NCI-H510A (cell line): ENCODE data around the gene PDXK.
"Not testable (repeated sequence)": the region's sequence is repeated elsewhere in the genome, so short reads cannot be mapped to it uniquely, and the experiment has no call there.

Experiments used
- DNase-seq: peaks from one replicate; lab custom pipeline; 2025; lab: John Stamatoyannopoulos, UW

Gene PDXK

DNA sequence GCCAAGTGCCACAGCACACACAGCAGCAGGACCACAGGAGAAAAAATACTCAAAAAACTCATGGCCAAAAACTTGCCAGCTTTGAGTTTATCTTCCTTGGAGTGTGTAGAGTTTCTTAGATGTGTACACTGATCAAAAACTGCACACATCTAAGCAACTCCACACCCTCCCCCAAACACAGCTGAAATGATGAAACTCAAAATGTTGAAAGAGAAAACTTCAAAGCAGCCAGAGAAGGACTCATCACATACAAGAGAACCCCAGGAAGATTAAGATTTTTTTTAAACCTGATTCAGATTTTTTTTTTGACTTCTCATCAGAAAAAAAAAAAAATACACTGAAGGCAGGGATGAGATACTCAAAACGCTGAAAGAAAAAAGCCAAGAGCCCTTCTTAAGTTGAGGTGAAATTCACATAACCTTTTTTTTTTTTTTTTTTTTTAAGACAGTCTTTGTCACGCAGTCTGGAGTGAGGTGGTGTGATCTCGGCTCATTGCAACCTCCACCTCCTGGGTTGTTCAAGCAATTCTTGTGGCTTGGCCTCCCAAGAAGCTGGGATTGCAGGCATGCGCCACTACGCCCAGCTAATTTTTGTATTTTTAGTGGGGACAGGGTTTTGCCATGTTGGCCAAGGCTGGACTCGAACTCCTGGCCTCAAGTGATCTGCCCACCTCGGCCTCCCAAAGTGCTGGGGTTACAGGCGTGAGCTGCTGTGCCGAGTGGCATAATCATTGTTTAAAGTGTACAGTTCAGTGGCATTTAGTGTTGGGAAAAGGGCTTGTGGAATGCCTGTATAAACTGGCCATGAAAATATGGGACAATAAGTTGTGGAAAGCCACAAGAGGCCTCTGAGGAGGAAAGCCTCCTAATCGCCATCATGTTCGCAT lies 20.9 kb upstream of the PDXK start:
- no peak for DNase-seq

DNA sequence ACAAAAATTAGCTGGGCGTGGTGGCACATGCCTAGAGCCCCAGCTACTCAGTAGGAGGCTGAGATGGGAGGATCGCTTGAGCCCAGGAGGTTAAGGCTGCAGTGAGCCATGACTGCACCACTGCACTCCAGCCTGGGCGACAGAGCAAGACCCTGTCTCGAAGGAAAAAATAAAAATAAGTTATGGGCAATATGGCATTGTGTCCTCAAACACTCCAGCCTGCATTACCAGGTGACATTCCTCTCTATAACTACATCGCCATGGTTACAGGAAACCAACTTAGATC lies 19.5 kb upstream of the PDXK start:
- not testable (repeated sequence) for DNase-seq

DNA sequence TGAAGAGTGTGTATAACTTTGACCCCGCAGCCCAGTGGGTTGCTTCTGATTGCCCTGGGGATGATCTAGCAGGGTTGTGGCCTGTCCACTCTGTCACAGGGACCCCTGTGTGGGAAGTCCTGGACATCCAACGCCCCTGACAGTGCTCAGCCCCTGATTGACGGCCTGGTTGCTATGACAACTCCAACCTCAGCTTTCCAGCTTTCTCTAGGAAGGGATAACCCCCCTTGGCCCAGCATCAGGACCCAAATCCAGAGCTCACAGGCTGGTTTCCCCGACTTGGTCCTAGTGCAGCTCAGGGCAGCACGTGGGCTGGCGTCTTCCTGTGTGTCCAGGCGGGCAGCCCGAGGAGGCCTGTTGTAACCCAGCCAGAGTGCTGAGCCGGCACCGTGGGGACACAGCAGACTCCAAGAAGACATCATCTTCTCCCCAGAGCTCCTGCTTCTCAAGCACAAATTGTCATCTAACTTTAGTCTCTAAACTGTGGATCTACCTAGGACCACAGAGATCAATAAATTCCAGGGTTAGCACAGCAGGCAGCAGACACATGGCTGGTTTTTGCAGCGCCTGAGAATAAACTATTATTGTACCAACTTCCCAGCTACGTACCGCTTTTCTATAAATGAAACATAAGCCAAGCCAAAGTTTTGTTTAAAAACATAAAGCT lies 18.9 kb upstream of the PDXK start:
- no peak for DNase-seq

DNA sequence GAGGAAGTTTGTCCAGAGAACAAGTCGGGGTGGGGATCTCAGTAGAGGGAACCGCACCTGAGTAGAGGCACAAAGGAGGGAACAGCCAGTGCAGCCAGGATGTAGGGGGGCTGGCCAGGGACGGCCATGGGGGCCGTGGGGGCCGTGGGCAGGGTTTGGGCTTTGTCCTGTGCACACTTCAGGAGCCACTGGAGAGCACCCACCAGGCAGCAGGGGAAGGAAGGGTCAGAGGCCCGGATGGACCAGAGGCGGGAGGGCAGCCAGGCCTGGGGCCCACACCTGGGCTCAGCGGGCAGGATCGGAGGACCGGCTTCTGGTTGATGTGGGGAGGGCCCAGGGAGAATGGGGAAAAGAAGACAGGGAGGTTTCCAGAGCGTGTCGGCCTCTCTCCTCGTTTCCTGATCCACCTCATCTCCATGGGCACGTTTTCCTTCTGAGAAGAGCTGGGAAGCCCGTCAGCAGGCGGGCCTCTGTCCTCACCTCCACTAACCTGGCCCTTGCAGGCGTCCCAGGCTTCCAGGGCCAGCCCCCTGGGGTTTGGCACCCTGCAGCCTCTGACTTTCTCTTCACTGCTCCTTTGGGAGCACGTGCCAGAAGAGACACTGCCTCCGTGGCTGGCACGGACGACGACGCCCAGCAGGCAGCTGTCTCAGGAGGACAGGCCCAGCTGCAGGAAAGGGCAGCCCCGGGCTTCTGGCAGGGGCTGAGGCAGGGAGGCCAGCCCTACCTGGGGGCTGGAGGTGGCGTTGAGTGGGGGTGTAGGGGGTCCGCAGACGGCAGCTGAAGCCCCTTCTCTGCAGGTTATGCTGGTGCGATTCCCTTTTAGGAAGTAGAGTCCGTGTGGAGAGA lies 16.8 kb upstream of the PDXK start:
- DNase-seq = no peak

DNA sequence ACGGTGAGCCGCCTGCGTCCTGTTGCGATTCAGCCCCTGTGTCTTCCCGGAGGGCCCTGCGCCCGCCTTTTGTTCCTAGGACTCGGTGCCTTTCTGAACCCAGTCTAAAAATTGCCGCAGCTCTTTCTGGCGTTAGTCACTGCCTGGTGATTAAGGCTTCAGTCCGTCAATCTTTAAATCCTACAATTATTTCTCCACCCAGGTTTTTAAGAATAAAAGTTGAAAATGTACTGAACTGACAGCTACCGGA lies 16.2 kb upstream of the PDXK start:
- no peak for DNase-seq

DNA sequence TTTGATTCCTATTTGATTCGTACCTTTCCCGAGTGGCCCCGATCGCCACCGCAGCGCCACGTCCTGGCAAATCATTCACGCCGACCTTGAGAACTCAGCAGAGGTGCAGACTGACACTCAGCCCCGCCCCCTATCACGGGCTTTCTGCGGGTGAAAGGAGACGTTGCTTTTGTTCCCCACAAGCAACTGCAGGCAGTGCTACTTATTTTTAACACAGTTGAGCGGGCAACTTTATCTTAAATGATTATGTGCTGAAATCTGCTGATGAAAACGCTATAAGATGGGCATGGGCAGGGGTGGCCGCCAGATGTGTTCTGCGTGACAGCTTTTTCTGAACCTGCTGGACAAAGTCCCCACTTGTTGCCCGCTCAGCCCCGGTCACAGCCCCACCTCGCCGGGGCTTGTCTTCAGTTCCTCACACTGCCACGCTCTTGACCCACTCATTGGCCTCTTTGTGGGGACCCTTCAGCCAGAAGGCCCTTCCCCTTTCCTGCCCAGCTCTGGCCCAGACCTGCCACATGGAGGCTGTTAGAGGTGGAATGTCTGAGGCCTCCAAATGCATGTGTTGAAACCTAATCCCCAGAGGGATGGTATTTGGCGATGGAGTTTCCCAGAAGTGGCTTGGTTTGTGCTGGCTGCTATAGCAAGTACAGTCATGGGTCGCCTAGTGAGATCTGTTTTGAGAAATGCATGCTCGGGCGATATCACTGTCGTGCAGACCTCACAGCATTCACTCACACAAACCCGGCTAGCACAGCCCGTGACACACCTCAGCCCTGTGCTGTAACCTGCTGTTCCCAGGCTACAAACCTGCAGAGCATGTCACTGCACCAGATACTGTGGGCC lies 15.7 kb upstream of the PDXK start:
- DNase-seq = no peak

DNA sequence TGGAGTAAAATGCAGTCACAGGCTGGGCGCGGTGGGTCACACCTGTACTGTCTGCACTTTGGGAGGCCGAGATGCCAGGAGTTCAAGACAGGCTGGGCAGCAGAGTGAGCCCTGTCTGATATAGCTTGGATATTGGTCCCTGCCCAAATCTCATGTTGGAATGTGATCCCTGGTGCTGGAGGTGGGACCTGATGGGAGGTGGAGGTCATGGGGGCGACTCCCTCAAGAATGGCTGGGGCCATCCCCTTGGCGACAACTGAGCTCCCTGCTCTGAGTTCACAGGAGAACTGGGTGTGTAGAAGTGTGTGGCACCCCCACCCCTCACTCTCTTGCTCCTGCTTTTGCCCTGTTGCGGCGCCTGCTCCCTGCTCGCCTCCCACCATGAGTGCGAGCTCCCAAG lies 11.5 kb upstream of the PDXK start:
- DNase-seq = no peak

DNA sequence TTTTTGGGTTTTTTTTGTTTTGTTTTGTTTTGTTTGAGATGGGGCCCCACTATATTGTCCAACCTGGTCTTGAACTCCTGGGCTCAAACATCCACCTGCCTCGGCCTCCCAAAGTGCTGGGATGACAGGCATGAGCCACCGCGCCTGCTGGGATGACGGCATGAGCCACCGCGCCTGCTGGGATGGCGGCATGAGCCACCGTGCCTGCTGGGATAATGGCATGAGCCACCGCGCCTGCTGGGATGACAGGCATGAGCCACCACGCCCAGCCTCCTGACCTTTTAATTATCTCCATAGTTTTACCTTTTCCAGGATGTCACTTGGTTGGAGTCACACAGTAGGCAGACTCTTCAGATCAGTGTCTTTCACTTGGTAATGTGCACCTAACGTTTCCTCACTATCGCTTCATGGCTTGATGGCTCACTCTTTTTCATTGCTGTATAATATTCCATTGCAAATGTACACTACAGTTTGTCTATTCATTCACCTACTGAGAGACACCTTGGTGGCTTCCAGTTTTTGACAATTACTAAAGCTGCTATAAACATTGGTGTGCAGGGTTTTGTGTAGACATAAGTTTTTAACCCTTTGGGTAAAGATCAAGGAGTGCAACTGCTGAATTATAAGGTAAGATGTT lies 10.1 kb upstream of the PDXK start:
- no peak for DNase-seq

DNA sequence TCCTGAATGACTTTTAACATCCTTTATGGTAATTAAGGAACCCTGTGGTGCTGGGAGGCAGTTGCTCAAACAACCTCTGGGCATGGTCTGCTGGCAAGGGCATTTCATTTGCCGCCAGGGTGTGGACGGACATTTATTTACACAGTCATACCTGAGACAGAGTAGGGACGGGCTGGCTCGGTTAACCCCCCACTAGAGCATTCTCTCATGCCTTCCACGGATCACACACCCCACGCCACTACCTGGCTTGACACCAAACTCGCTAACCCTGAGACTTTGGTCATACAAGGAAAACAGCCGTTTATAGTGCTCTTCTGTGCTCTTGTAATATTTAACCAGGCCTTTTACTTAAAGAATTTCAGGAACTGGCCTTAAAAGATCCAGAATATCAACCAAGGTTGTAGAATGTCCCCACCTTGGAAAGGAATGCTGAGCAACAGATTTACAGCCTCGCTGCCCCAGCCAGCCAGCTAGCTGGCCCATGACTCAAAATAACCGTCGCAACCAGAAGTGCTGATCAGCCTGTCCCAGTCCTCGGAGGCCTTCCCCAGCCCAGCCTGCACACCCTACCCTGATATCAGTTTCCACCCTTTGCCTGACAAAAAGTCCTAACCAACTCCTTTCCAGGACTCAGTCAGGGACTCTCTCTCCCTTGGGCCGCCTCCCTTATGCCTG lies 6.5 kb upstream of the PDXK start:
- DNase-seq = peak; percentile 49

DNA sequence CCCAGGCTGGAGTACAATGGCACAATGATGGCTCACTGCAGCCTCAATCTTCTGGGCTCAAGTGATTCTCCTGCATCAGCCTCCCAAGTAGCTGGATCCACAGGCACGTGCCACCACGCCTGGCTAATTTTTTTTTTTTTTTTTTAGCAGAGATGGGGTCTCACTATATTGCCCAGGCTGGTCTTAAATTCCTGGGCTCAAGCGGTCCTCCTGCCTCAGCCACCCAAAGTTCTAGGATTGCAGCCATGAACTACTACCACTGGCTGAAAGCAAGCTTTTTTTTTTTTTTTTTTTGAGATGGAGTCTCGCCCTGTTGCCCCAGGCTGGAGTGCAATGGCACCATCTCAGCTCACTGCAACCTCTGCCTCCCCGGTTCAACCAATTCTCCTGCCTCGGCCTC lies 5.8 kb upstream of the PDXK start:
- DNase-seq = not testable (repeated sequence)

DNA sequence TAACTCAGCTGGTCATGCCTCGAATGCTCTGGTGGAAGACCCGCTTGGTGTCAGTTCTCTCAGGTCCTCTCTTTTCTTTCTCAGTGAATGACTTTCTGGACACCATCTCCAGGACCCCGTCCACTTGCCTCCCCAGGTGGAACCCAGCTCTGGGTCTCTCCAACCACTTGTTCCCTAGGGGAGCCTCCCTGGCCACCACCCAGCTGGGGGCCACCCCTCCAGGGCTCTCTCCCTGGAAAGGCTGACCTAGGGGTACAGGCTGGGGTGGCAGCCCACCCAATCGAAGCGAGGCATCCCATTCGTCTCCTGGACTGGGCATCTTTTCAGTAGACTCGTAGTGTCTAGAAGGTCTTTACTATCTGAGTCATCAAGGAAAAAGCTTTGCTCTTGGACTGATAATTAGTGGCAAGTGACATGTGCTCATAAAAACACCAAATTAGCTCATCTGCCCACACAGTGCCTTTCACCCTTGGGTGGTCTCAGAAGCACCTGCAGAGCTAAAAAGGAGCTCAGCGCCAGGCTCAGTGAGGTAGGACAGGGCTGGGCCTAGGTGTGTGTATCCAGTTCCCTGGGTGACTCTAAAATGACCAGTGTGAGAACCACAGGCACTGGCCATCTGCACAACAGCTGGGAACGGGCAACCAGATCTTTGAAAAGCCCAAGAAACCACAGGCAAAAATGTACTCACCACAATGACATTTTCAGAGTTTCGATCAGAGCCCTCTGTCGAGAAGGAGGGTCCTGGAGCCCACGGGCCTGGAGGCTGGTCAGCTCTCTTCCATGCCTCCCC lies 2.4 kb upstream of the PDXK start:
- no peak for DNase-seq

DNA sequence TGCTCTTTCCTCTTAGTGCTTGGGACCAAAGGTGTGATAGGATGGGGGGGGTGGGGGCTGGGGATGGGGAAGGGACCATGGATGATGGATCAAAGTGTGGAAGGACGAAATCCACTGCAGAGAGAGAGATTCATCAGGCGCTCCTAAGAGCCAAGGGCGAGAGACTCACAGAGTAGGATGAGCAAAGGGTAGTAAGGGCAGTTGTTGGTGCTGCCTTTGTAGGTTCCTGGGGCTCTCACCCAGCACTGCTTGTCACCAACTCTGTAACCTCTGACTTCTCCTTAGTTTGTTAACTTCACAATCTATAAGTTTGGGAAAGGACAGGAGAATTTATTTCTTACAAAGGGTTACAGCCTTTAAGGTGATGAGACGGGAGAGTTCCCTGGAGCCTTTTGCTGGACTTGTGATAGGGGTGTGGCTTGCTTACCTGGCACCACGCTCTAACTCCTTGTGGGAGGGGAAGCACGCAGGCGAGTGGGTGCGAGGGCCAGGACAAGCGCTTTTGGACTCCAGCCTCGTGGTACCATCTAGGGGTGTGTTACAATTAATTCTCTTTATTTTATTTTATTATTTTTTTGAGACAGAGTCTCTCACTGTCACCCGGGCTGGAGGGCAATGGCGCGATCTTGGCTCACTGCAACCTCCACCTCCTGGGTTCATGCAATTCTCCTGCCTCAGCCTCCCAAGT lies 1.6 kb upstream of the PDXK start:
- no peak for DNase-seq

DNA sequence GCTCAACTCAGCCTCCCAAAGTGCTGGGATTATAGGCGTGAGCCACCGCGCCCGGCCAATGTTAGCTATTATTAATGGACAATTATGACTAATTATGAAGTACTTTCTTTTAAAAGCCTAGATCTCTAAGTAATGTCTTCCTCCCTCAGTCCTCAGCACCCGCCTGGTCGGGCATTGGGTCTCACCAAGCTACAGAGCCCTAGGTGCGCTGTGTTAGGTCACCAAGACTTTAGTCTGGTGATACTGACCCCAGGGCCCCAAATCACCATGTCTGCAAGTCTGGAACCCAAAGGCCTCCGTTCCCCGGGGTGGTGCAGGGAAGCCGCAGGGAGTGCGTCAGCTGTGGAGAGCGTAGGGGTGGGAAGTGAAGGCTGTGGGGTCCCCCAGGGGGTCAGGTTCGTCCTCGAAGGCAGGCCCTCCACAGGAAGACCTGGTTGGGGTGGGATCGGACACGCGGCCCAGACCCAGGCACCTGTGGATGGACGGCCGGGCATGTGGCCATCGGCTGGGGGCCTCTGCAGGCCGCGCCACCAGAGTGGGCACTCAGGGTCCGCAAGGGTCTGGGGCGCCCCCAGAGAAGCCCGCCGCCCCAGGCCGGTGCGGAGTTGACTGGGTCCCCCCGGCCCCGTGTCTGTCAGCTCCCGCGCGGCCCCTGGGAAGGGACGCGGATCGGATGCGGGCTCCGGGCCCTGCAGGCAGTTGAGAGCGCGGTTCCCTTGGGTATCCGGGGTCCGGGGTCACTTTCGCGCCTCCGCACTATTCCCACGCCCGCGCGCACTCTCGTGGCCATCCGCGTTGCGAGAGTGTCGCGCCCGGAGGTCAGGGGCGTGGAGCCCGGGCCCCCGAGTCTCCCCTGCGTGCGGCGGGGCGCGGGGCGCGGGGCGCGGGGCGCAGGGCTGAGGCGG lies 710 bp upstream of the PDXK start:
- no peak for DNase-seq

DNA sequence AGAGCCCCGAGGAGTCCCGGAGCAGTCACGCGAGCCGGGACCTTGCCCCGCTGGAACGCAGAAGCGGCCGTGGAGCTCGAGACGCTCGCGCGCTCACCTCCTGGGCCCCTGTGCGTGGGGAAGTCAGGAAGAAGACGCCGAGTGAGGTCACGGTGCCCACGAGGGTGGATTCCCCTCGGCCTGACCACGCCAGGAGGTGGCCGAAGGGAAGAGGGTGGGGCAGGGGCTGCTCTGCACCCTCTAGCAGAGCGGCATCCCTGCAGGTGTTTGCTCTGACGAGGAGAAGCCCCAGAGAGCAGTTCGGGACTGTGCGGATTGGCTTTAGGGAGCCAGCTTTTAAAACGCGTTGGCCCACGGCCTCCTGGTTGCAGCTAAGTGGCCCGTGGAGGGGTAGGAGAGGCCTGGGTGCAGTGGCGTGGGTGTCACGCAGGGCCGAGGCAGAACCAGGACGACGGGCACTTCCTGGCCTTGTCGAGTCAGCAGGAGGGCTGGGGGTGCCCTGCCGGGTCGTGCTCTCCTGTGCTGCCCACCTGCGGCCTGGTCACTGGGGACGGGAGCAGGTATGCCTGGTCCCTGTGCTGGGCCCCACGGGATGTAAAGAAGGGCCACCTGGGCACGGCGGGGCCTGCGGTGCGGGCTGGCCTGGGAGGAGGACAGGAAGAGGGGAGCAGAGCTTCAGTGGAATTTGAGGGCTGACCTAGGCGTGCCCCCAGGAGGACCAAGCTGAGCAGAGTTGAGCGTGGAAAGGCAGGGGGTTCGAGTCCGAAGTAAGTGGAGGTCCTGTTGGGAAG lies 1.0 kb downstream of the PDXK start:
- DNase-seq = no peak

DNA sequence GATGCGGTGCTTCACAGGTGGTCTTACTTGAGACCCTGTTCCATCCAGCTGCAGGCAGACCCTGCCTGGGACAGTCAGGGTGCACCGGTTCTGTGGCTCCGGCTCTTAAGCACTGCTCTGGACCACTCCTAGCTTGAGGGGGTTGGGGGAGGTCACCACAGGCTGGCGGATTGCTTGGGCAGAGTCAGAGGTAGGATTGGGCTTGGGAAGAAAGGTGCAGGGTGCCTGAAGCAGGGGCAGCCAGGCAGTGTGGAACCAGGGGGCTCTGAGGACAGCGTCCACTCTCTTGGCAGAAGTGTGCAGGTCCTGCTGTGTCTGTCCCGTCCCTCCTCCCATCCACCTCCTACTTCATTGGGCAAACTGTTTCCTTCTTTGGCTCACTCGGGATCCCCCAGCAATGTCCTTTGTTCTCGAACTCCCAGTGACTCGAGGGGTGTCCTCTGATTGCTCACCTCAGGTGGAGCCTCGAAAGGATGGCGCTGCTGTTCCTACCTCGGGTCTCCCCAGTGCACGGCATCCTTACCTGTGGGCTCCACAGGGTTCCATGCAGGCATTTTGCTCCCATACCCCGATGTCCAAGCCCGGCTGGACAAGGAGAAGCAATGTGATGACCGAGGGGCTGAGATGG lies 1.7 kb downstream of the PDXK start:
- no peak for DNase-seq

DNA sequence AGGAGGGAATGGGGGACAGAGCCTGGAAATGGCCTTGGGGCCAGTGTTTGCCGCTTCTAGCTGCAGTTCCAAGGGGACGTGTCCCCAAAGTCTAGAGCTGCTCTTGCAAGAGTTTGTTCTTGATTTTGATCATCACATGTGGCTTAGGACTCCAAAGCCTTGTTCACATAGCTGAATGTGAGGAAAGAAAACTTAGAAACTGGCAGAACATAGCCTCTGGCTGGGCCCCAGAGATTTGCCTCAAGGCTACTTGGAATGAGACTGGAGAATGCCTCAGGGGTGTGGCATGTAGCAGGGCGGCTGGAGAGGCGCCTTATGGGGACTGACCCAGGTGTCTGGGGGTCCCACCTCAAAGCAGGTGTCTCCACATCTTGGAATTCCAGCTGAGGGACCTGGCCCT lies 2.3 kb downstream of the PDXK start:
- DNase-seq = no peak

DNA sequence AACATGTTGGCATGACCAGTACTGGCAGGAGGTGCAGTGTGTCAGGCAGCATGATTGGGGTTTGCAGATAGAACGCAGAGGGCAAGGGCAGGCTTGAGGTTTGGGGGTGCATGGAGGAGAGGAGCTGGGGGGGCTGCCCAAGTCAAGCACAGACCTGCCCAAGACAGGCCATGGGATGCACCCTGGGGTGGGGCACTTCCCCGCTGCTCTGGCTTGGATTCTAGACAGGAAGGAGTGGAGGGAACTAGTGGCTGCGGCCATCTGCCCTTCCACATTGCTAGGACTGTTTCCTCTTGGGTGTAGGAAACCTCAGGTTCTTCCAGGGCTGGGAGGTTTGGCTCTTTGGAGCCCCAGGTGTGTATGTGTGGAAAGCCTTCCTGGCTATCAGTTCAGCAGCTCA lies 3.0 kb downstream of the PDXK start:
- DNase-seq = no peak
